Measurements from ENCODE around the gene NUDT5. TPM values are rescaled to one million over a fixed set of nuclear protein-coding genes. Genes with fewer than 3 reads are reported as not detected.

Gene NUDT5
- polyA plus RNA-seq, 1 of the 3 experiments (the other 2 are of a cell fraction) = 61.2 TPM

GRCh38 chr10:12181065-12181775 lies 14.5 kb downstream of the NUDT5 start:
- ChIA-PET CTCF (no interaction called here), POLR2A (no interaction called here)
- Histone ChIP-seq H3K79me2 (ENCODE audit: insufficient read depth) (peaks cover 7% of the 10 kb centered on the region; the same call in 1 of the 2 replicates), H3K27me3 (ENCODE audit: insufficient read depth) (no peaks in the 10 kb centered on the region), H3K4me2 (no peak overlapping the region), H3K27ac (ENCODE audit: low read depth in 2 of 2, low read length in 1 of 2) (no peak overlapping the region), H3F3A (replicated peaks; ENCODE audit: insufficient read depth) (no peaks in the 10 kb centered on the region), H3K4me1 (ENCODE audit: control insufficient read depth in 1 of 2, insufficient read depth in 2 of 2, low read depth in 1 of 2, low read length in 1 of 2) (no peaks in the 10 kb centered on the region), H3K36me3 (replicated peaks in 1 of 2; ENCODE audit: control insufficient read depth in 1 of 2, insufficient read depth in 2 of 2, low read length in 1 of 2) (peaks cover 45 to 54% of the 10 kb centered on the region in 2 experiments), H3K4me3 (ENCODE audit: low read depth in 2 of 2, low read length in 1 of 2) (no peak overlapping the region), H3K9me3 (no peaks in the 10 kb centered on the region), H4K20me1 (ENCODE audit: insufficient read depth) (no peaks in the 10 kb centered on the region), H2AFZ (ENCODE audit: low read depth) (no peak overlapping the region), H3K9me2 (no peaks in the 10 kb centered on the region), H3K9ac (no peak overlapping the region)
- TF ChIP-seq IRF3 (IDR thresholded peaks at IDR 0.05; ENCODE audit: low read depth, low read length) (no peak), EP300 (IDR thresholded peaks at IDR 0.05; ENCODE audit: borderline replicate concordance in 1 of 2, low read depth in 1 of 2, low read length in 1 of 2) (no peak), TEAD4 (IDR thresholded peaks at IDR 0.05; ENCODE audit: borderline replicate concordance, insufficient read depth) (no peak), GATA2 (CRISPR knock-in tag; IDR thresholded peaks at IDR 0.05) (no peak), MAX (IDR thresholded peaks at IDR 0.05; ENCODE audit: low read depth) (no peak)
- TF ChIP-seq, protein P1, sequence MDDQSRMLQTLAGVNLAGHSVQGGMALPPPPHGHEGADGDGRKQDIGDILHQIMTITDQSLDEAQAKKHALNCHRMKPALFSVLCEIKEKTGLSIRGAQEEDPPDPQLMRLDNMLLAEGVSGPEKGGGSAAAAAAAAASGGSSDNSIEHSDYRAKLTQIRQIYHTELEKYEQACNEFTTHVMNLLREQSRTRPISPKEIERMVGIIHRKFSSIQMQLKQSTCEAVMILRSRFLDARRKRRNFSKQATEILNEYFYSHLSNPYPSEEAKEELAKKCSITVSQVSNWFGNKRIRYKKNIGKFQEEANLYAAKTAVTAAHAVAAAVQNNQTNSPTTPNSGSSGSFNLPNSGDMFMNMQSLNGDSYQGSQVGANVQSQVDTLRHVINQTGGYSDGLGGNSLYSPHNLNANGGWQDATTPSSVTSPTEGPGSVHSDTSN (IDR thresholded peaks at IDR 0.05) = no peak
- TF ChIP-seq, protein P2, sequence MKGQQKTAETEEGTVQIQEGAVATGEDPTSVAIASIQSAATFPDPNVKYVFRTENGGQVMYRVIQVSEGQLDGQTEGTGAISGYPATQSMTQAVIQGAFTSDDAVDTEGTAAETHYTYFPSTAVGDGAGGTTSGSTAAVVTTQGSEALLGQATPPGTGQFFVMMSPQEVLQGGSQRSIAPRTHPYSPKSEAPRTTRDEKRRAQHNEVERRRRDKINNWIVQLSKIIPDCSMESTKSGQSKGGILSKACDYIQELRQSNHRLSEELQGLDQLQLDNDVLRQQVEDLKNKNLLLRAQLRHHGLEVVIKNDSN (IDR thresholded peaks at IDR 0.05; ENCODE audit: borderline replicate concordance, low read depth) = no peak
- no peak for DNase-seq
- WGBS (ENCODE audit: low lambda C conversion rate) = over 99% methylated on average over 13 of the region's 13 CpGs

GRCh38 chr10:12180221-12180974 lies 15.3 kb downstream of the NUDT5 start:
- no peaks in the 10 kb centered on the region for H4K20me1 ChIP-seq (ENCODE audit: insufficient read depth)
- H2AFZ ChIP-seq (ENCODE audit: low read depth) = no peak overlapping the region
- no peaks in the 10 kb centered on the region for H3K9me3 ChIP-seq
- DNase-seq = no peak
- no peaks in the 10 kb centered on the region for H3K4me1 ChIP-seq (ENCODE audit: control insufficient read depth in 1 of 2, insufficient read depth in 2 of 2, low read depth in 1 of 2, low read length in 1 of 2)
- H3K27ac ChIP-seq (ENCODE audit: low read depth in 2 of 2, low read length in 1 of 2) = no peak overlapping the region
- 90% methylated on average over 9 of the region's 9 CpGs for WGBS (ENCODE audit: low lambda C conversion rate)
- peaks cover 4% of the 10 kb centered on the region; the same call in 1 of the 2 replicates for H3K79me2 ChIP-seq (ENCODE audit: insufficient read depth)
- H3K27me3 ChIP-seq (ENCODE audit: insufficient read depth) = no peaks in the 10 kb centered on the region
- CTCF ChIA-PET = interaction anchor here (0.5 kb wide), 1 partner anchor 9 kb away, joined by 4 read pairs; no protein-coding TSS in a partner anchor
- H3K36me3 ChIP-seq (replicated peaks in 1 of 2; ENCODE audit: control insufficient read depth in 1 of 2, insufficient read depth in 2 of 2, low read length in 1 of 2) = peaks cover 39 to 46% of the 10 kb centered on the region in 2 experiments
- H3F3A ChIP-seq (replicated peaks; ENCODE audit: insufficient read depth) = no peaks in the 10 kb centered on the region
- no peak overlapping the region for H3K4me3 ChIP-seq (ENCODE audit: low read depth in 2 of 2, low read length in 1 of 2)
- H3K9ac ChIP-seq = no peak overlapping the region
- POLR2A ChIA-PET = no interaction called here
- H3K9me2 ChIP-seq = no peaks in the 10 kb centered on the region
- H3K4me2 ChIP-seq = no peak overlapping the region
- TF ChIP-seq TCF12 (IDR thresholded peaks at IDR 0.05) (no peak), FOXJ3 (CRISPR knock-in tag; IDR thresholded peaks at IDR 0.05) (no peak), TEAD4 (IDR thresholded peaks at IDR 0.05; ENCODE audit: borderline replicate concordance, insufficient read depth) (no peak), POLR2AphosphoS5 (IDR thresholded peaks at IDR 0.05; ENCODE audit: low read depth, low read length) (no peak), NFIC (IDR thresholded peaks at IDR 0.05; ENCODE audit: borderline replicate concordance) (no peak), CHD2 (IDR thresholded peaks at IDR 0.05; ENCODE audit: low read length, partially characterized antibody) (no peak), MXI1 (IDR thresholded peaks at IDR 0.05; ENCODE audit: low read depth, low read length) (no peak), SMC3 (IDR thresholded peaks at IDR 0.05; ENCODE audit: low read depth, low read length) (no peak), RCOR1 (IDR thresholded peaks at IDR 0.05; ENCODE audit: low read length) (no peak)
- TF ChIP-seq, protein P1 (IDR thresholded peaks at IDR 0.05) = no peak
- TF ChIP-seq, protein P2 (IDR thresholded peaks at IDR 0.05; ENCODE audit: borderline replicate concordance, low read depth) = no peak
